ENCODE measurements around the gene FHL1. TPM values are rescaled to one million over a fixed set of nuclear protein-coding genes. Genes with fewer than 3 reads are reported as not detected.

The FHL1 gene
- total and polyA plus RNA-seq, 2 donors (not counting 3 experiments of a cell fraction or from before 2014, with no cell fraction given) = 50.6 to 59.4 TPM

DNA sequence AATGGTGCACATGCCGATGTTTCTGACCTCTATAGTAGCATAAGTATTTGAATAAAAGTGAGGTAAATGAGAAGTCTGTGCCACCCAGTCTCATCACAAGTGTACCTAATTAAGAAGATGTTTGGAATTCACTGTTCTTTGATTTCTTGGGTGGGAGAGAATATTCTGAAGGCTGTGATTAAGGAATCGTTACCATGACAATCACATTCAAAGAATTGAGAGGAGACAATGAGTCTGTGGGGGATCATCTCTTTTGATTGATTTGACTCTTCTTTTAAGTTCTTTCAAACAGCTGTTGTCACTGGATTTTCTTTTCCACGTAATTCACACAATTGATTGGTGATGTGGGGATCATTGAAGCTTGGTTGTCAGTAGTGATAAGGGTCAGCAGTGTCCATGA is 18.1 kb downstream of the FHL1 start:
- CTCF ChIA-PET = interaction anchor here (0.8 to 6.9 kb wide), 14 partner anchors 19 to 413 kb away, joined by 3 to 98 read pairs (median 4); no protein-coding TSS in a partner anchor
- FAIRE-seq = no peak

More for the DNA sequence above, 18.1 kb downstream of the FHL1 start:
- Histone ChIP-seq H3K36me3 (ENCODE audit: control insufficient read depth in 2 of 2, extremely low read depth in 1 of 2, insufficient read depth in 2 of 2, low read length in 2 of 2) (no peaks in the 10 kb centered on the region), H3K27ac (ENCODE audit: insufficient read depth, low read depth, low read length) (no peak overlapping the region), H3K4me3 (replicated peaks in 1 of 3; ENCODE audit: insufficient read depth in 1 of 3, low read depth in 1 of 3, low read length in 3 of 3) (no peak overlapping the region), H4K20me1 (replicated peaks; ENCODE audit: control insufficient read depth, extremely low read depth, insufficient read depth, low read length) (no peaks in the 10 kb centered on the region), H3K79me2 (ENCODE audit: control insufficient read depth, insufficient read depth, low read length) (no peaks in the 10 kb centered on the region), H3K9me3 (replicated peaks; ENCODE audit: control insufficient read depth, insufficient read depth, low read length) (no peaks in the 10 kb centered on the region), H2AFZ (ENCODE audit: low read depth, low read length) (no peak overlapping the region), H3K4me2 (ENCODE audit: insufficient read depth, low read length) (no peak overlapping the region), H3K27me3 (ENCODE audit: control insufficient read depth in 2 of 2, insufficient read depth in 2 of 2, low read length in 2 of 2) (no peaks in the 10 kb centered on the region), H3K9me1 (replicated peaks; ENCODE audit: control insufficient read depth, extremely low read depth, insufficient read depth, low read length) (no peaks in the 10 kb centered on the region), H3K9ac (replicated peaks; ENCODE audit: extremely low read depth, insufficient read depth, low read length) (no peak overlapping the region), H3K4me1 (ENCODE audit: control insufficient read depth, extremely low read depth, insufficient read depth, low read length) (peaks cover 15% of the 10 kb centered on the region)
- POLR2A ChIA-PET = no interaction called here
- TF ChIP-seq, protein P1, sequence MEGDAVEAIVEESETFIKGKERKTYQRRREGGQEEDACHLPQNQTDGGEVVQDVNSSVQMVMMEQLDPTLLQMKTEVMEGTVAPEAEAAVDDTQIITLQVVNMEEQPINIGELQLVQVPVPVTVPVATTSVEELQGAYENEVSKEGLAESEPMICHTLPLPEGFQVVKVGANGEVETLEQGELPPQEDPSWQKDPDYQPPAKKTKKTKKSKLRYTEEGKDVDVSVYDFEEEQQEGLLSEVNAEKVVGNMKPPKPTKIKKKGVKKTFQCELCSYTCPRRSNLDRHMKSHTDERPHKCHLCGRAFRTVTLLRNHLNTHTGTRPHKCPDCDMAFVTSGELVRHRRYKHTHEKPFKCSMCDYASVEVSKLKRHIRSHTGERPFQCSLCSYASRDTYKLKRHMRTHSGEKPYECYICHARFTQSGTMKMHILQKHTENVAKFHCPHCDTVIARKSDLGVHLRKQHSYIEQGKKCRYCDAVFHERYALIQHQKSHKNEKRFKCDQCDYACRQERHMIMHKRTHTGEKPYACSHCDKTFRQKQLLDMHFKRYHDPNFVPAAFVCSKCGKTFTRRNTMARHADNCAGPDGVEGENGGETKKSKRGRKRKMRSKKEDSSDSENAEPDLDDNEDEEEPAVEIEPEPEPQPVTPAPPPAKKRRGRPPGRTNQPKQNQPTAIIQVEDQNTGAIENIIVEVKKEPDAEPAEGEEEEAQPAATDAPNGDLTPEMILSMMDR (IDR thresholded peaks at IDR 0.05; ENCODE audit: extremely low read depth in 1 of 2, insufficient read depth in 1 of 2, low read depth in 1 of 2, low read length in 2 of 2) = no peak
- TF ChIP-seq POLR2A (IDR thresholded peaks at IDR 0.05; ENCODE audit: low read depth, low read length) (no peak), FOS (IDR thresholded peaks at IDR 0.05; ENCODE audit: borderline replicate concordance, insufficient read depth, low read length) (no peak), JUN (IDR thresholded peaks at IDR 0.05; ENCODE audit: borderline replicate concordance, insufficient read depth, insufficient read length, low read depth) (no peak), MYC (IDR thresholded peaks at IDR 0.05; ENCODE audit: low read depth, low read length) (no peak), POLR2AphosphoS5 (IDR thresholded peaks at IDR 0.05; ENCODE audit: insufficient read depth, low read depth, low read length) (no peak), GATA2 (IDR thresholded peaks at IDR 0.05; ENCODE audit: insufficient read depth, insufficient read length, low read depth, low read length) (no peak), EZH2 (IDR thresholded peaks at IDR 0.05; ENCODE audit: borderline replicate concordance, low read depth, low read length, severe bottlenecking) (no peak)
- TF ChIP-seq, protein P2, sequence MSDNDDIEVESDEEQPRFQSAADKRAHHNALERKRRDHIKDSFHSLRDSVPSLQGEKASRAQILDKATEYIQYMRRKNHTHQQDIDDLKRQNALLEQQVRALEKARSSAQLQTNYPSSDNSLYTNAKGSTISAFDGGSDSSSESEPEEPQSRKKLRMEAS (IDR thresholded peaks at IDR 0.05; ENCODE audit: insufficient read depth, insufficient read length) = no peak
- no peak for DNase-seq (ENCODE audit: low read depth, low spot score)
- dilution Hi-C loops (cut with MboI; ENCODE audit: extremely low pct_ligation_motif_present, low sequenced_read_pairs) (no loop called here), intact Hi-C loops (cut with micrococcal nuclease) (no loop called here)
- no TSS peak for BruUV-seq (replicated peaks)
